Head of caudate nucleus (tissue), 42 donors: ENCODE measurements around the gene TMEM147.

Experiments
- DNase-seq, 42 donors: peaks; one replicate each; pipeline versions ENCODE4 v3.0.0 to v3.0.0-alpha.2; 2020 to 2021; ENCODE audit warnings: mixed read lengths in 7 of 42
- intact Hi-C: fragments of 100-400 bp; cut with DNase I; formaldehyde crosslinking; loops from one replicate; pipeline ENCODE4 v1.15.0; 2022

The TMEM147 gene, protein sequence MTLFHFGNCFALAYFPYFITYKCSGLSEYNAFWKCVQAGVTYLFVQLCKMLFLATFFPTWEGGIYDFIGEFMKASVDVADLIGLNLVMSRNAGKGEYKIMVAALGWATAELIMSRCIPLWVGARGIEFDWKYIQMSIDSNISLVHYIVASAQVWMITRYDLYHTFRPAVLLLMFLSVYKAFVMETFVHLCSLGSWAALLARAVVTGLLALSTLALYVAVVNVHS

GRCh38 chr19:35545001-35545854 is at the start of gene TMEM147:
Gene TMEM147, plus strand, starts transcription at chr19:35545626. Its CDS starts 114 bp downstream, at chr19:35545740.
- intact Hi-C loops: loop anchor here (5.0 kb wide), 1 partner anchor 172 kb away; the partner anchor contains the start of gene KMT2B
- DNase-seq: peak; percentile 76 to 97 (median 94)

- intact Hi-C loops: loop anchor here (5.0 to 10.0 kb wide), 2 partner anchors 145 to 213 kb away; partner anchors contain the start of gene HAMP
- no peak for DNase-seq
Measured at GRCh38 chr19:35497406-35497805, 48.0 kb upstream of the TMEM147 start.

- DNase-seq: no peak
- intact Hi-C loops: loop anchor here (5.0 to 10.0 kb wide), 2 partner anchors 146 to 213 kb away; partner anchors contain the start of gene HAMP
Measured at GRCh38 chr19:35498220-35498619, 47.2 kb upstream of the TMEM147 start.

DNA sequence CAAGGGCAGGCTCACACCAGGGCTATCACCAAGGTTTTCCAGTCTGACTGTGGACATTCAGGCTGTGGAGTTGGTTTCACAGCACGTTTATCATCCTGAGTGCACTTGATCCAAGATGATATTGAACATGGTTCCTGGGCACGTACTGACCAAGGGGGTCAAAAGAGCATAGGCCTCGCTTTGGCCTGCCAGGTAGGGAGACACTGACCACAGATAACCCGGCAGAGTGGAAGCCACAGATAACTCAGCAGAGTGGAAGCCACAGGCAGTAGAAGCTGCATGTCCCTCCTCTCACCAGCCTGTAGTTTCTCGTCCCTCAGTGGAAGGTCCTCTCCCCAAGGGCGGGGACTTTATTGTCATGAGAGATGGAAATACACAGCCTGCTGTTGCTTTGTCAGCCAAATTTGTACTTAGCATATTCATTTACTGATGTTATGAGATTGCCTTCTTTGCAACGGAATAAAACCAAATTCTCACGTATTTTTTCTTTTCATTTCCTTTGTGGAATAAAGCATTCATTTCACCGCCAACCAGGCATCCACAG is 46.4 kb upstream of the TMEM147 start:
- no peak for DNase-seq
- intact Hi-C loops: loop anchor here (5.0 to 10.0 kb wide), 2 partner anchors 147 to 214 kb away; partner anchors contain the start of gene HAMP

DNA sequence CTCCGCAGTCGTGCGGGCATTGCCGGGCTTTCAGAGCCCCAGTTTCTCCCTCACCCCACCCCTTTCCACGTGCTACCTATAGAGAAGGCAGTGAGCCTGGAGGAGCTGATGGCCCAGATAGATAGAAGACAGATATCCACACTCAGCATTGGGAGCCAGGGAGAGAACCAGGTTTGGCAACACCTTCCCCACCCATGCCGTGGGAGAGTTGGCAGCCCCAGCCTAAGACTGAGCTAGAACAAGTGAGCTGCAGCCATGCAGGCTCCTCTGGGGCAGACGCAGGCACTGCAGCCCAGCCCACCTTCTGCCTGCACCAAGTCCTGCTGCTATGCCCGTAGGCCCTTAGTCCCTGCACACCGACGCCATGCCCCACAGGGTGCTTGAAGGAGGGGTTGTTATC is 44.8 kb upstream of the TMEM147 start:
- peak in 27 of 42 donors; percentile 7 to 79 (median 44) for DNase-seq
- intact Hi-C loops: no loop called here

DNA sequence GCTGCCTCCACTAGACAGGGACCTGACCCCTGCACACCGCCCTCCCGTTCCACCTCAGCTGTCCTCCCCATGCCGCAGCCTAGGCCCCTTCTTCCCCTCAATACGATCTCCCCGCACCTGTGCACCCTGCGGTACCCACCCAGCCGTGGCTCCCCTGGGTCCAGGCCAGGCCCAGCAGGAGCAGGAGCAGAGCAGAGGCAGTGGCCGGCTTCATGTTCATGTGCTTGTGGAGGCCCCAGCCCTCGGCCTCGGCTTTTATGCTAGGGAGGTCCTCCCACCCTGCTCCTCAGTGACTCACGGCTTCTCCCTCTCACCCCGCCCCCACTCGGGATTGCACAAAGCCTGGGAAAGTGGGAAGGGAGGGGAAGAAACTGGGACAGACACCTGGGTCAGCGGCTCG is 43.7 kb upstream of the TMEM147 start:
- peak; percentile 41 to 94 (median 77) for DNase-seq
- intact Hi-C loops: no loop called here

DNA sequence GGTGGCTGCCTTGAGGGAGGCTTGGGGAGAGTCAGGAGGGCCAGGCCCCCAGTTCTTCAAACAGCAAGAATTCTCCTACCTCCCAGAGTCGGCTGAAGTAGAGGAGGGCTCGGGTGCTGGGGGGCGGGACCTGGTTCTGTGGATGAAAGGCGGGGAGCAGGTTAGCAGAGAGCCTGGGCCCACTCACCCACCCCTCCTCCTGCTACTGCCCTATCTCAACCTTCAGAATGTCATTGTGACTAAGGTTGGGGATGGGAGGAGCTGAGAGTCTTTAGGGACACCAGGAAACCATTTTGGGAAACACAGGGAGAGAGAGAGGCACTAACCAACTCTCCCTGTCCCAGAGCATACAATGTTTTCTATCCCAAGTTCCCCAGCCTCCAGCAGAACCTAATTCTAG is 42.7 kb upstream of the TMEM147 start:
- intact Hi-C loops: no loop called here
- DNase-seq: no peak

DNA sequence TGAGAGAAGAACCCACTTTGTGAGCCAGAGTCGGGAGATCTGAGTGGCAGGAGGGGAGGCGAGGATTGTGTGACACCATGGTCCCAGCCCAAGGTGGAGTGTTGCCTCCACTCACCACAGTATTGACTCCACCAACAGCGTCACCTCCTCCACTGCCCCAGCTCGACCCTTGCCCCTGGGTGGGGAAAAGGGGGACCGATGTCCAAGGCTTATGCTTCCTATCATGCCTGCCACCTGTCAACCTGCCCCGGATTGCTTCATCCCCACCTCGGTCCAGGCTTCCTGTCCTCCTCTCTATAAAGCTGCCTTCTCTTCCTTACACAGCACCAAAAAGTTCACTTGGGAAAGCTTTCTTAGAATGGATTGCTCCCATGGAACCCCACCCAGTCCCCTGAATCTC is 39.4 kb upstream of the TMEM147 start:
- DNase-seq: no peak
- intact Hi-C loops: no loop called here

- no peak for DNase-seq
- intact Hi-C loops: no loop called here
Measured at GRCh38 chr19:35507561-35507960, 37.9 kb upstream of the TMEM147 start.

- intact Hi-C loops: no loop called here
- no peak for DNase-seq
Measured at GRCh38 chr19:35508129-35508528, 37.3 kb upstream of the TMEM147 start.

DNA sequence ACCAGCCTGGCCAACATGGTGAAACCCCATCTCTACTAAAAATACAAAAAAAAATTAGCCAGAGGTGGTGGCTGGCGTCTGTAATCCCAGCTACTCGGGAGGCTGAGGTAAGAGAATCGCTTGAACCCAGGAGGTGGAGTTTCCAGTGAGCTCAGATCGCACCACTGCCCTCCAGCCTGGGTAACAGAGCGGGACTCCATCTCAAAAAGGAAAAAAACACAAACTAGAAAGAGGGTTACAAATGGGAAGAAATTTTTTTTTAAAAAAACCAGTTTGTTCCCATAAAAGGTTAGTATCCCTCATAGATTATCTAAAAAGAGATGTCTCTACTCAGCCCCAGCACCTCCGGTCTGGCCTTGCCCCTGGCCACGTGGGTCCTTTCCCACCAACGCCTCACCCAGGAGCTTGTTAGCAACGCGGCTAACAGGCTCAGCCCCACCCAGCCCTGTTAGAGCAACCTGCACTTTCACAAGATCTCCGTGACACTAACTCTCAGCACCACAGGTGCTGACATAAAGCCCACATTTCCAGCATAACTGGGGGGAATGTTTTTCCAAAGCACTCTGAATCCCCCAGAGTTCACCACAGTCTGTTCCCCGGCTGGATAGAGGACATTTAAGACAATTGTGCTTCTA is 36.3 kb upstream of the TMEM147 start:
- intact Hi-C loops: no loop called here

GRCh38 chr19:35509861-35510625 is 35.4 kb upstream of the TMEM147 start:
- intact Hi-C loops: no loop called here
- peak; percentile 50 to 90 (median 78) for DNase-seq

More for the DNA sequence above, 36.3 kb upstream of the TMEM147 start:
- peak in 39 of 42 donors; percentile 30 to 90 (median 61) for DNase-seq

DNA sequence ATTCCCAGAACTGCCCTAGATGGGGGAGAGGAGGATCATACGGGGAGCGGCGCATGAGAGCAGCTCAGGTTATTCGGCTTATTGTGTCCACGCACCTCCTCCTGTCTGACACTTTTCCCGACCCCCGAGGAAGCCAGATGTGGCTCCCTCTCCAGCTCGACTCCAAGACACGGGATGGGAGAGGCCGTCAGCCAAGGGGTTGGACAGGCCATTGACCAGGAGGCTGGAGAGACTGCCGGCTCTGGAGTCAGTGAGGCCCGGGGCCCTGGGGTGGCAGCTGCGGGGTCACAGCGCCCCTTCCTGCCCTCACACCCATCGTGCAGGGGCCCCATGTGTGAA is 34.8 kb upstream of the TMEM147 start:
- DNase-seq: no peak
- intact Hi-C loops: no loop called here

- intact Hi-C loops: no loop called here
Measured at GRCh38 chr19:35511337-35511736, 34.1 kb upstream of the TMEM147 start.

DNA sequence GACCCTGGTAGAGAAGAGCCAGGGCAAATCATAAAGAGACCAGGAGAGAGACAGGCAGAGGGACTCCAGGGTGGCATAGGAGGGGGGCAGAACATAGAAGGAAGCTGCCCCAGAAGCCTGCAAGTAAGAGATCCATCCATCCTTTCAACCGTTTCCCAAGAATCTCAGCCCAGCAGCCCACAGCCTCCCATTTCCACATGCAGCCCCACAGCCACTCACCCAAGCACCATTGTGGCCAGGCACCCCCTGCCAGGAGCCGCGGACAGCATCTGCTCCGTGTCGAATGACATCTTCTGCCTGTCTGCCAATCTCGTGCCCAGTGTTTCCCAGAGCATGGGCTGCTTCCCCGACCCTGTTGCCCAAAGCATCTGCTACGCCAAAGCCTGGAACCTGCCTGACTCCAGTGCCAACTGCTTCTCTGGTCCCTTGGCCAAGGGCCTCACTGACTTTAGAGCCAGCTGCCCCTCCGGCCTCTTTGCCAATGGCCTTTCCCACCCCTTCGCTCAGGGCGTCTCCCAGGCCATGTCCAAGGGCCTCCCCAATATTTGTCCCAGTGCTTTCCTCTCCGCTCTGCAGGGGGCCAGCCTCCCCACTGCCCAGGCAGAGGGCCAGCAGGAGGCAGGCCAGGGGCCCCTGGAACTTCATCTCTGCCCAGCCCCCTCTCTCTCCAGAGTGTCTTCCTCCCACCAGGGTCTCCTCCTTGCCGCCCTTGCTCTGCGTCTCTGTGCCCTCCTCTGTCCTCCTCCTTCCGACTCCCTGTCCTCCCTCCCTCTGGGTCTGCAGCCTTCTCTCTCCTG is 32.4 kb upstream of the TMEM147 start:
- intact Hi-C loops: no loop called here
- DNase-seq: no peak

More at GRCh38 chr19:35511337-35511736, 34.1 kb upstream of the TMEM147 start:
- no peak for DNase-seq

- intact Hi-C loops: no loop called here
- peak in 41 of 42 donors; percentile 36 to 88 (median 69) for DNase-seq
Measured at GRCh38 chr19:35513628-35514281, 31.7 kb upstream of the TMEM147 start, which contains the start of gene DMKN. Gene DMKN, minus strand, starts transcription at chr19:35513649. Its CDS starts 174 bp downstream, at chr19:35513475.

GRCh38 chr19:35514282-35514809 is 31.1 kb upstream of the TMEM147 start:
- no peak for DNase-seq
- intact Hi-C loops: no loop called here
